GM21717 (cell line): ENCODE measurements around the gene KIAA1217.

Experiments used
- ATAC-seq: cut with Tn5 transposase; IDR thresholded peaks from one replicate; pipeline ENCODE4 v1.9.1; 2021; ENCODE audit warnings: mild to moderate bottlenecking, moderate library complexity; ENCODE audit not compliant: unreplicated experiment

KIAA1217 gene, protein sequence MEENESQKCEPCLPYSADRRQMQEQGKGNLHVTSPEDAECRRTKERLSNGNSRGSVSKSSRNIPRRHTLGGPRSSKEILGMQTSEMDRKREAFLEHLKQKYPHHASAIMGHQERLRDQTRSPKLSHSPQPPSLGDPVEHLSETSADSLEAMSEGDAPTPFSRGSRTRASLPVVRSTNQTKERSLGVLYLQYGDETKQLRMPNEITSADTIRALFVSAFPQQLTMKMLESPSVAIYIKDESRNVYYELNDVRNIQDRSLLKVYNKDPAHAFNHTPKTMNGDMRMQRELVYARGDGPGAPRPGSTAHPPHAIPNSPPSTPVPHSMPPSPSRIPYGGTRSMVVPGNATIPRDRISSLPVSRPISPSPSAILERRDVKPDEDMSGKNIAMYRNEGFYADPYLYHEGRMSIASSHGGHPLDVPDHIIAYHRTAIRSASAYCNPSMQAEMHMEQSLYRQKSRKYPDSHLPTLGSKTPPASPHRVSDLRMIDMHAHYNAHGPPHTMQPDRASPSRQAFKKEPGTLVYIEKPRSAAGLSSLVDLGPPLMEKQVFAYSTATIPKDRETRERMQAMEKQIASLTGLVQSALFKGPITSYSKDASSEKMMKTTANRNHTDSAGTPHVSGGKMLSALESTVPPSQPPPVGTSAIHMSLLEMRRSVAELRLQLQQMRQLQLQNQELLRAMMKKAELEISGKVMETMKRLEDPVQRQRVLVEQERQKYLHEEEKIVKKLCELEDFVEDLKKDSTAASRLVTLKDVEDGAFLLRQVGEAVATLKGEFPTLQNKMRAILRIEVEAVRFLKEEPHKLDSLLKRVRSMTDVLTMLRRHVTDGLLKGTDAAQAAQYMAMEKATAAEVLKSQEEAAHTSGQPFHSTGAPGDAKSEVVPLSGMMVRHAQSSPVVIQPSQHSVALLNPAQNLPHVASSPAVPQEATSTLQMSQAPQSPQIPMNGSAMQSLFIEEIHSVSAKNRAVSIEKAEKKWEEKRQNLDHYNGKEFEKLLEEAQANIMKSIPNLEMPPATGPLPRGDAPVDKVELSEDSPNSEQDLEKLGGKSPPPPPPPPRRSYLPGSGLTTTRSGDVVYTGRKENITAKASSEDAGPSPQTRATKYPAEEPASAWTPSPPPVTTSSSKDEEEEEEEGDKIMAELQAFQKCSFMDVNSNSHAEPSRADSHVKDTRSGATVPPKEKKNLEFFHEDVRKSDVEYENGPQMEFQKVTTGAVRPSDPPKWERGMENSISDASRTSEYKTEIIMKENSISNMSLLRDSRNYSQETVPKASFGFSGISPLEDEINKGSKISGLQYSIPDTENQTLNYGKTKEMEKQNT (N-terminal part only)

DNA sequence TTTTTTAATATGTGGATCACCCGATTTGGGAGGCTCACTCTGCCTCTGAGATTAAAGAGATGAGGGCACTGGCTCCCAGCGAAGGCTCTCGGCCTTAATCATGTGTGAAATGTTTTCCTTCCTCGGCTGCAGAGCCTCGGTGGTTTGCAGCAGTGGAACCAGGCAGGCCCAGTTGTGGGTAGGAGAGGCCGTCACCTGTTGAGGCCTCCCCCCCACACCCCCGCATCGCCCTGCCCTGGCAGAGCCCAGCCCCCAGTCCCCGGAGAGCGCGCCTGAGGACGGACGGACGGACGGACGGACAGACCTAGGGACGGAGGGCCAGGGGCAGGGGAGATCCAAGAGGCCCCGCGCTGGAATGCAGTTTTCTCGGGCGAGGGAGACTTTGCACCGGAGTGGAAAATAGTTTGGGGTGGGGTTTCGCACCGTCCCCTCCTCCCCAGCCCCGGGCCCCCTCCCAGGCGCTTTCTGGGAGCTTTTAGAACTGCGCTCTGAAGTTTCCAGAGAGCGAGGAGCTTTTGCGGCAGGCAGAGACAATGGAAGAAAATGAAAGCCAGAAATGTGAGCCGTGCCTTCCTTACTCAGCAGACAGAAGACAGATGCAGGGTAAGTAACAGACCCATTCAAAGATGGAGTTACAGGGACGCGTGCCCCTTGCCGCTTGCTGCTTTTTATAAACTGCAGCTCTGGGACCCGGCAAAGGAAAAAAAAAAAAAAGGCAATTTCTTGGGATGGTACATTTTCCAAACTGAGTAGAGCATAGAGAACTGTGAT, at the start of gene KIAA1217:
TSS of gene KIAA1217 (plus strand) at position 478 of the 771 bp plus-strand sequence. CDS start at position 534, 56 bp downstream.
- peak; percentile 22 for ATAC-seq

DNA sequence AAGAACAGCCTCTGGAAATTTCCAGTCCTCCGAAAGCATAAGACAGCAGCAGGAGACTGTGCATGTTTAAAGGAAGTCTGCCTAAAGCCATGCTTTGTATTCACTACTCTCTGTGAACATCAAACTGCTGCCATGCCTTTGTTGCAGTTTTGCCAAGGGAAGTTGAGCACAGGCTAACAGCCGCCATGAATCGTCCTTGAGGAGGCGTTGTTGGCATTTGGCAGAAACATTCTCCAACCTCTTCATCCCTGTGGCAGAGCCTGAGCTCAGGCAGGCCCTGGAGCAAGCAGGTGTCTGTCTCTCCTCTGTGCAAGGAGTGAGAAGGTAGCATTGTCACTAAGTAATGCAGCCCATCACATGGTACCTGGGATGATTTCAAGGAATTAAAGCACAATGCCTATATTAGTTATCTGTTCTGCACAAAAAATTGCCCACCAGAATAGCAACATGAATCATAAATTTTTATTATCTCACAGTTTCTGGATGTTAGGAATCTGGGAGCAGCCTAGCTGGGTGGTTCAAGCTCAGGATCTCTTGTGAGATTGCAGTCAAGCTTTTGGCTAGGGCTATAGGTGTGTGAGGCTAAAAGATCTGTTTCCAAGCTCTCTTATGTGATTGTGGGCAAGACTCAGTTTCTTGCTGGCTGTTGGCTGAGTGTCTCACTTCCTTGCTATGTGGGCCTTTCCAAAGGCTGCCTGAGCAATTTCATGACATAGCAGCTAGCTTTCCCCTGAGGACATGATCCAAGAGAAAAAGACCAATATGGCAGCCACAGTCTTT, 46.5 kb upstream of the KIAA1217 start:
- ATAC-seq = no peak

DNA sequence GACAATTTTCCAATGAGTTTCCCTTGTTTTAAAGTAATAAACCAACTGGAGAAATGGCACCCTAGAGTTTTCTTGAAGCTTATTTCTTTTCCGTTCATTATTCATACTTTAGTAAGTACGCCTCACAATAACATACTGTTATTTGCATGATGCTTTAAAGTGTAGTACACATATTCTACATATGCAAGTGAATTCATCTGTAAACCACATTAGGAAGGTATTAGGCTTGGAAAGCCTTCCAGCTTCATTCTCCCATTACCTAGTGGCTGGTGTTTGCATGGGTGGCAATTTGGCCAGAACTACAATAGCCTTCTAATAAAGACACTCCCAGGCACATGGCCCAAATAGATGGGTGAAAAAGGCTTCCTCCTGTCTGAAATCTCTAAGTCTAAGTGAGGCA, 45.5 kb upstream of the KIAA1217 start:
- ATAC-seq = no peak

DNA sequence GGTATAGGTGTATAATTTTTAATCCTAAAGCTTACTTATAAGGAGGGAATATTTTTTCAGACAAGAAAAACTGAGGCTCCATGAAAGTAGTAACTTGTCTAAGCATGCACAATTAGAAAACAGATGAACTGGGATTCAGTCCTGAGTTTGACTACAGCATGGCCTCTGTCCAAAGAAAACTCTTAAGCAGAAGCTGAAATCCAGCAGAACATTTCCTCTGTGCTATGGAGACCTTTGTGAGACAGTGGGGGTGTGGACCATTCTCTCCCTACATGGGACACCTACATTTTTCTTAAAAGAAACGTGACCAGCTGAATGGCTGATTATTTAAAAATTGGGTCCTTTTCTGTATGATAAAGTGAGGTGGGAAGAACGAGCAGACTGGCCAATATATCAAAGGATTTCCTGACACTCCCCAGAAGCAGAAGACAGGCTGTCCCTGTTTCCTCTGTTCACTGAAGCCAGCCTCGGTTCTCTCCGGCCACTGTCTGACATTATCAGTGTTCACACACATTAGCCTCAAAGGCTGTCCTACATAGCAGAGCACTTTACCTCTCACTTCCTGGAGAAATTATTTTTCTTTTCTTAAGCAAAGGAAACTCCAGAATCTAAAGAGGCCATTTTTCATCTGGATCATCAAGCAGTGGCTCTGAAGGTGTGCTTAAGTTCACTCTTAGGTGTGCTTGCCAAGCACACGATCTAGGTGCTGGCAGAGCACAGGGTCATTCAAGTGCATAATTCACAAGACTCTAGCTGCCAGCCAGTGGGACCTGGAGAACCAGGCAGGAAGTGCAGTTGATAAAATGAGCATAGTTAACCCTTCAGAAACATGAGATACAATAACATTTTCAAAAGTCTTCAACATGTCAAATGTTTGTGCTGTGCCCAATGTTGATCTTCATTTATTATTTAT, 40.4 kb upstream of the KIAA1217 start:
- ATAC-seq = no peak

DNA sequence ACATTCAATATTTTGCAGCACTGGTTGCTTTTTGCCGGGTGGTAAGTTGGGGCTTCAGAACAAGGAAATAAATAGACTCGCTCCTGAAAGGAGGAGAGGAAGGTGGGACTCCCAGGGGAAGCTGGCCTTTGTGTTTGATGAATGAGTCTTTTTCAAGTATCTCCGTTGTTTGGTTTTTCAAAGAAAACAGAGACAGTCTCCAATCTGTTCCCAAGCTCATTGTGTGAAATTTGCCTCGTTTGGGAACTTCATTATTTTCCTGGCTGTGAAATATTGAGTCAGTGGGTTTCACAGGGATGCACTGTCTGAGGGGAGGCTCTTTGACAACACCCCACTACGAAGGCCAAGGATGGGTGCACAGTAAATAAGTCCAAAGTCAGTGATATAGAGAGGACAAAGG, 38.7 kb upstream of the KIAA1217 start:
- ATAC-seq = no peak

DNA sequence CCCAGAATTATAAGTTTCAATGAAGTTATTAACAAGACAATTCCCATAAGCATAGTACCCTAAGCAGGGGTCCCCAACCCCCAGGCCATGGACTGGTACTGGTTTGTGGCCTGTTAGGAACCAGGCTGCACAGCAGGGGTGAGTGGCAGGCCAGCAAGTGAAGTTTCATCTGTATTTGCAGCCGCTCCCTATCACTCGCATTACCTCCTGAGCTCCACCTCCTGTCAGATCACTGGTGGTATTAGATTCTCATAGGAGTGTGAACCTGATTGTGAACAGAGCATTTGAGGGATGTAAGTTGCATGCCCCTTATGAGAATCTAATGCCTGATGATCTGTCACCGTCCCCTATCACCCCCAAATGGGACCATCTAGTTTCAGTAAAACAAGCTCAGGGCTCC, 36.0 kb upstream of the KIAA1217 start:
- no peak for ATAC-seq

DNA sequence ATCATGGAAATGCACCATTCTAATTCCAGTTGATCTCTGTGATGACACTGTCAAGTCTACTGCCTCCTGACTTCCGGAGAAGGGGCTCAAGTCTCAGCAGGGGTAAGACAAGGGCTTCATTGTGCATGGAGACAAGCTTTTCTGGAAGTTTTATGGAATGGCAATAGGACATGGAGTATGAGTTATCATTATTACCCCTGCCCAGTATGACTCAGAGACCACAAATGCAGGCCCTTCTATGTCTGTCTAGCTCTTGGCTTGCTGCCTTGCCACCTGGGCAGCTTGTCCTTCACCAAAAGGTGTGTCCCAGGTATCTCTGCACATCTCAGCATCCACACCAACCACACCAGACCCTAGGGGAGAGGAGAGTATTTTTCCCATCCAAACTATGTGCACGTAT, 34.9 kb upstream of the KIAA1217 start:
- no peak for ATAC-seq

DNA sequence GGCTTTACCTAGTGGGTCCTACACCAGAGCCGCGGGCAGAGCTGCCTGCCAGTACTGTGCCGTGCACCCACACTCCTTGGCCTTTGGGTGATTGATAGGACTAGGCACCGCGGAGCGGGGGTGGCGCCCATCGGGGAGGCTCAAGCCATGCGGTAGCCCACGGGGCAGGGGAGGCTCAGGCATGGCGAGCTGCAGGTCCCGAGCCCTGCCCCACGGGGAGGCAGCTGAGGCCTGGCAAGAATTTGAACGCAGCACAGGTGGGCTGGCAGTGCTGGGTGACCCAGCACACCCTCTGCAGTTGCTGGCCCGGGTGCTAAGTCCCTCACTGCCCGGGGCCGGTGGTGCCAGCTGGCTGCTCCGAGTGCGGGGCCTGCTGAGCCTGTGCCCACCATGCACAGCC, 32.3 kb upstream of the KIAA1217 start:
- ATAC-seq = no peak

DNA sequence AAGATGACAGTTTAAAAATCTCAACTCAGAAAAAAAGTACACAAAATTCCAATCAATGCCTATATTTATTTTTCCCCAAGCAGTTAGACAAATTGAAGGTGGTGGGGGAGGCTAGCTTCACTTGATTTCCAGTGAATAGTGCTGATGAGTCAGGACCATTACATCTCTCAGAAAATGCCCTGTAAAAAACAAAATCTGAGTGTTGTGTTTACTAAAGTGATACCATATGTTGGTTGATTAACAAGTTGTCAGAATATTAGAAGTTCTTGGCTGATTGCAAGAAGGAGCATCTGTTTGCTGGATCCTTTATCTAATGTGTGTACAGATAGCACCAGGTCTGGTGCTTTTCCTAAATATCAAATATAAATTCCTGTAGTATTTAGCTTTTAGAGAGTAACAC, 31.3 kb upstream of the KIAA1217 start:
- ATAC-seq = no peak

DNA sequence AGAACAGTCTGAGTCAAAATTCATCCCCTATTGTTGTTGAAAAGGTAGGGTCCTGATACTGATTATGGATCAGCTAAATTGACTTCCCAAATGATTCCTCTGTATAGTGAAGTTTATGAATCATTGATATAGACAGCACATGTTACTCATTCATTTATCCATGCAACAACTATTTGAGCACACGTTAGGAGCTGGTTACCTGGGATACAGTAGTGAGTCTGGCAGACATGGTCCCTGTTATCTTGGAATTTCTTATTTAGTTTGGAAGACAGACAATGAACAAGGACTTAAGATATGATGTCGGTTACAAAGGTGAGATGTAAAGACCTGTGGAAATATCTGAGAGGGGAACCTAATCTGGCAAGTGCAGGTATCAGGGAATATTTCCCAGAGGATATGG, 28.0 kb upstream of the KIAA1217 start:
- no peak for ATAC-seq

DNA sequence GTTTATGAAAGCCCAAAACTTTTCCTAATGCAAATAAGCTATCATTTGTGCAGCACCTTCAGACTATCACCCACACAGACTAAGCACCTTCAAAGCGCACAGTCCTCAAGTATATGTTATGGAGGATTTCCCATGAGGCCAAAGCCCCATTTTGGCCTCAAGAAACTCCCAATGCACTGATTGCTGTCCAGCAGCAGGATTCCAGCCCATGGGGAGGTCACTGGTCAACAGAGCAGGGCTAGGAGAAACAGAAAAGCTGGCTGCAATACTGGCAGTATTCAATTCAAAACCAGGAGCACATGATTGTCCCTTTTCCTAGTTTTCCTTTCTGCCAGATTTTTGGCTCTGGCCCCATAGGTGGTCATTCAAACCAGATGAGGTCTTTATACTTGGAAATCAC, 24.5 kb upstream of the KIAA1217 start:
- no peak for ATAC-seq

DNA sequence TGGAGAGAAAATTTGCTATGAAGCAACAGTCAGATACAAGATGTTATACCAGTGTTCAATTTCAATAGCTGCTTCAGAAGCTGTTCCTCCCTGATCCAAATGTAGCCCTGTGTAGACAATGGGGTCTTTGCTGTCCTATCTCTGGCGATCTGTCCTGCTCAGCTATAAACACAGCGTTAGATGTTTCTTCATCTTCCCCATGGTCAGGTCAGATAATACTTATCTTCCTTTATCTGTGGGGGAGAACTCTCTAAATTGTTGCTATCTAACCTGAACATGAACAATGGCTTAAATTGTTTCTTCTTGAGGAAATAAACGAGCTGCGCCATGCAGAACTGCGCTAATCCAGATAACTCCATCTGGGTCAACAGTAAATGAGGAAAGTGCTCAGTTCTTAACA, 15.6 kb upstream of the KIAA1217 start:
- no peak for ATAC-seq

DNA sequence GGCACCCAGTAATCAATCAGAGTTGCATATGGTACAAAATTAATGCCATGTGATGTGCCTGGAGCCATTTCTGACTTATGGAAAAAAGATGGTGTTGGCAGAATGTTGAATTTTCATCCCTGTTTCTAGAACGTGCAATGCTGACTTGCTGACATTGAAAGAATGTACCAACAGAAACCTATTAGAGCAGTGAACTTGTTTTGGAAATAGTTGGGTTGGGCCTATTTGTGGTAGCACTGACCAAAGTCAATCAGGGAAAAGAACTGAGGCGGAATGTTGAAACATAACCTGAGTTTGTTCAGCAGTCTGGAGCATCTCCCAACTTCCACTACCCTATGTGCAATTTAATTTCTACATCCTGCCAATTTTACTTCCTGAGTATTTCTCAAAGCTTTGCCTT, 11.7 kb upstream of the KIAA1217 start:
- ATAC-seq = no peak

DNA sequence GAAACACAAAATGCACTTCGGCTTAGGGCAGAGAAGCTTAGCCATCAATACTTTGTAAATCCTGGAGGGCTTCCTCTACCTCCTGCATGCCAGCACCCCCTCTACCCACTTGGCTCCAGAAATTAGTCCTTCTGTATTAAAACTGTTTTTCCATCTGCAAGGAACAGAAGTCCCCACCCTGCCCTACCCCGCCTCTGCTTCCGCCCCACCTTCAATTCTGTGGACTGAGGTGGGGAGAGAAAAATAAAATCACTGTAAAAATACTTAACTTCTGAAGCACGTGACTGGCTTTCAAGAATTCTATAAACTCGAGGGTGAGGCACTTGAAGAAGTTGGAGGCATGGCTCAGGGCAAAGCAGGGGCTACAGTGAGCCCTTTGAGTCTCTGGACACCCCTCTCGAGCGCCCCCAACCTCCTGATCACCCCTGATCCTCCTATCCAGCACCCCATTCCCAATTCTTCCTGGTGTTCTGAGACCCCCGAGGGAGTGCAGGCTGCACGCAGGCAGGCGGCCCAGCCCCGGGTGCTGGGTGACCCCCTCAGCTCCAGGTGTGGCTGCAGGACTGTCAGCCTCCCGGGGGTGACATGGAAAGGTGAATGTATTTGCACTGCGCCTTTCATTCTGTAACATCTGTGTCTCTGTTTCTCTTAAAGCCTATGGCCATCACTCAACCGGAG, 7.3 kb upstream of the KIAA1217 start:
- ATAC-seq = no peak

DNA sequence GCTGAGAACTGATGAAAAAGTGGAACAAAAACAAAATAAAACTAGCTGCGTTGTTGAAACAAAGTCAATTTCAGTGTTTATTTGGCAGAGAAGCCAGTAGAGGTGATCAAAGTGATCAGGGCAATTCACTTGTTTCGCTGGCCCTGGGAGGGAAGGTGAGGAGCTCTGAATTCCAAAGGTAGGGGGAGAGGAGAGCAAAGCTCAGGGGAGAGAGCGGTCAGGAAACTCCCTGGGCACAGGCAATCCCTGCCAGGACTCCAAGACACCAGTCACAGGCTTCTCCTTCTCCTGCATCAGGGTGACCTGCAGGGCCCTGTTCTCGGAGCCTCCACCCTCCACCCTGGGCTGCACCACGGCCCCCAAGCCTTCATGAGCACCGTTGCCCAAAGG, 6.8 kb upstream of the KIAA1217 start:
- no peak for ATAC-seq

DNA sequence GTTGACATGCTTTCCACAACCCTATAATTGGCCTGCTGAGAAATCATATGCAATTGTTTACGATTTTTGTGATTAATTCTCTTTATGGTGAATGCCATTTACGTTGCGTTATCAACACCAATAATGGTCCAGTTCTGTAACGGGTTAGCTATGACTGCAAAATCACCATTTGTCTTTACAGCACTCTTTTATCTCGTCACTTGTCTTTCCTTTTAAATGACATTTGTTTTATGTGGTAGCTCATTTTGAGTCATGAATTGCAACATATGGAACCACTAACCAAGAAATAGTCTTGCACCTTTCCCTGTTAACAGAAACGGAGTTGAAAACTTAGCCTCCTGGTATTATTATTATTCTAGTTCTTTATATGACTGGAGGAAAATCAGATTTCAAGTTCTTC, 3.1 kb upstream of the KIAA1217 start:
- ATAC-seq = no peak

DNA sequence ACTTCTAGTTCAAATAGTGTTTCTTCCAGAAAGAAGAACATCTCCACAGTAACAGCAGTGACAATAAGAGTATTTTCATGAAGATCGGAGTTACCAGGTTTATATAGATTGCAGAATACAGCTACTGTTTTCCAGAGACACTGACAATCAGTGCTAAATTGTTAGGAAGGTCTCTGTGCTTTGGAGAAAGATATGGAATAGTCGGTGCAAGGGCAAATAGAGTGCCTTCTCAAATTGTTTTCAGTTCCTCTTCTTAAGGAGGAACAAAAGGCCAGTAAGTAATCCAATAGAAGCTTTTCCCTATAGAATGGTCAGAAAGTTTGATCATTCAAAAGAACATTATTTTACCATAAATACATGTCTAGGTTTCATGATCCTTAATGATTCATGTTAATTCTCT, 2.6 kb upstream of the KIAA1217 start:
- ATAC-seq = no peak

DNA sequence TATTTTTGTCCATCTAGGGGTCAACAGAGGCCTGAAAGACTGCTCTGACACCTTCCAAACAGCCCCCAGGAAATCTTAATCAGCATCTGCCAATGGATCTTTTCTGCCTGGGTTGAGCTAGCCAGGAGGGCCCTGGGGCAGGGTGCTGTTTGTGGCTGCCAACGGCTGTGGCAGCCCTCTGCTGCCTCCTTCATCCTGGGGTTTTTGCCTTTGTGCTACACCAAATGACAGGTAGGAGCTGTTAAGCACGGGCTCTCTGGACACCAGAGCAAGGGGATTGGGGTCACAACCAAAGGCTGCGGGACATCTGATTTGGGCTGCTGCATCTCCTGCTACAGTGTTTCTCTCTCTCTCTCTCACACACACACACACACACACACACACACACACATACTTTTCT, 2.0 kb upstream of the KIAA1217 start:
- no peak for ATAC-seq
